Neural progenitor cell (in vitro differentiated cells): ENCODE data around the gene RPTOR. TPM values are rescaled to one million over a fixed set of nuclear protein-coding genes. Genes with fewer than 3 reads are reported as not detected.

ENCODE experiments used
- DNase-seq: peaks from one replicate; pipeline ENCODE4 v3.0.0-alpha.2; 2016; ENCODE audit warnings: low spot score
- H2AFZ ChIP-seq: fragments of 200-600 bp; sonication (generic); replicated peaks from 2 replicates; pipeline ENCODE4 v1.6.1; 2016; ENCODE audit warnings: antibody characterized with exemption
- H3F3A ChIP-seq: fragments of 200-600 bp; sonication (generic); 2 replicates; pipeline ENCODE4 v1.6.1; 2016; ENCODE audit warnings: antibody characterized with exemption, low read depth
- H3K27ac ChIP-seq: fragments of 200-600 bp; sonication (generic); 2 replicates; pipeline ENCODE4 v1.5.1; 2016; ENCODE audit warnings: mild to moderate bottlenecking
- H3K27me3 ChIP-seq: fragments of 200-600 bp; sonication (generic); 2 replicates; pipeline ENCODE4 v1.6.1; 2016; ENCODE audit warnings: mild to moderate bottlenecking, moderate library complexity
- H3K36me3 ChIP-seq: fragments of 200-600 bp; sonication (generic); 2 replicates; pipeline ENCODE4 v1.5.1; 2016
- H3K4me1 ChIP-seq: fragments of 200-600 bp; sonication (generic); 2 replicates; pipeline ENCODE4 v1.6.1; 2016; ENCODE audit warnings: mixed run types
- H3K4me2 ChIP-seq: fragments of 200-600 bp; sonication (generic); 2 replicates; pipeline ENCODE4 v1.6.1; 2016
- H3K4me3 ChIP-seq: fragments of 200-600 bp; sonication (generic); 2 replicates; pipeline ENCODE4 v1.5.1; 2016
- H3K79me2 ChIP-seq: fragments of 200-600 bp; sonication (generic); 2 replicates; pipeline ENCODE4 v1.6.1; 2016; ENCODE audit warnings: low read depth
- H3K9ac ChIP-seq: fragments of 200-600 bp; sonication (generic); 2 replicates; pipeline ENCODE4 v1.6.1; 2016
- H3K9me3 ChIP-seq: fragments of 200-600 bp; sonication (generic); 2 replicates; pipeline ENCODE4 v1.5.1; 2016; ENCODE audit warnings: low read depth
- H4K20me1 ChIP-seq: fragments of 200-600 bp; sonication (generic); 2 replicates; pipeline ENCODE4 v1.6.1; 2016; ENCODE audit warnings: low read depth
- H3K27ac Mint-ChIP-seq: 3 replicates; pipeline ENCODE4 v1.8.0; 2021; ENCODE audit warnings: mixed read lengths
- H3K27me3 Mint-ChIP-seq: 2 replicates; pipeline ENCODE4 v1.8.0; 2022; ENCODE audit warnings: low read depth, mild to moderate bottlenecking, inconsistent platforms, moderate library complexity, mixed read lengths; ENCODE audit not compliant: insufficient read depth
- H3K36me3 Mint-ChIP-seq: 3 replicates; pipeline ENCODE4 v1.8.0; 2021; ENCODE audit warnings: mixed read lengths
- H3K4me1 Mint-ChIP-seq: 3 replicates; pipeline ENCODE4 v1.8.0; 2021; ENCODE audit warnings: mixed read lengths
- H3K4me3 Mint-ChIP-seq: 3 replicates; pipeline ENCODE4 v1.8.0; 2021; ENCODE audit warnings: mild to moderate bottlenecking, moderate library complexity, mixed read lengths
- H3K9me3 Mint-ChIP-seq: 3 replicates; pipeline ENCODE4 v1.8.0; 2020; ENCODE audit warnings: mixed read lengths
- EZH2 ChIP-seq: fragments of 200-600 bp; sonication (generic); IDR thresholded peaks from 2 replicates; pipeline ENCODE4 v1.6.1; 2017; ENCODE audit warnings: antibody characterized with exemption, mild to moderate bottlenecking, moderate library complexity
- EZH2phosphoT487 ChIP-seq: fragments of 200-600 bp; sonication (generic); IDR thresholded peaks from 2 replicates; pipeline ENCODE4 v1.6.1; 2017; ENCODE audit warnings: antibody characterized with exemption
- total RNA-seq: library from RNA; depleted of rRNA; stranded (reverse); fragments of >200 nt; gene quantifications from 2 replicates; pipeline ENCODE4 v1.2.3, GENCODE V29; 2015; ENCODE audit warnings: low replicate concordance
- TF ChIP-seq, protein P1 (sequence below): fragments of 200-600 bp; sonication (generic); IDR thresholded peaks from 2 replicates; pipeline ENCODE4 v1.5.1; 2017; ENCODE audit warnings: antibody characterized with exemption, mild to moderate bottlenecking

The RPTOR gene
- total RNA-seq, 1 donor from 2014 or later, result 7.4 TPM

DNA sequence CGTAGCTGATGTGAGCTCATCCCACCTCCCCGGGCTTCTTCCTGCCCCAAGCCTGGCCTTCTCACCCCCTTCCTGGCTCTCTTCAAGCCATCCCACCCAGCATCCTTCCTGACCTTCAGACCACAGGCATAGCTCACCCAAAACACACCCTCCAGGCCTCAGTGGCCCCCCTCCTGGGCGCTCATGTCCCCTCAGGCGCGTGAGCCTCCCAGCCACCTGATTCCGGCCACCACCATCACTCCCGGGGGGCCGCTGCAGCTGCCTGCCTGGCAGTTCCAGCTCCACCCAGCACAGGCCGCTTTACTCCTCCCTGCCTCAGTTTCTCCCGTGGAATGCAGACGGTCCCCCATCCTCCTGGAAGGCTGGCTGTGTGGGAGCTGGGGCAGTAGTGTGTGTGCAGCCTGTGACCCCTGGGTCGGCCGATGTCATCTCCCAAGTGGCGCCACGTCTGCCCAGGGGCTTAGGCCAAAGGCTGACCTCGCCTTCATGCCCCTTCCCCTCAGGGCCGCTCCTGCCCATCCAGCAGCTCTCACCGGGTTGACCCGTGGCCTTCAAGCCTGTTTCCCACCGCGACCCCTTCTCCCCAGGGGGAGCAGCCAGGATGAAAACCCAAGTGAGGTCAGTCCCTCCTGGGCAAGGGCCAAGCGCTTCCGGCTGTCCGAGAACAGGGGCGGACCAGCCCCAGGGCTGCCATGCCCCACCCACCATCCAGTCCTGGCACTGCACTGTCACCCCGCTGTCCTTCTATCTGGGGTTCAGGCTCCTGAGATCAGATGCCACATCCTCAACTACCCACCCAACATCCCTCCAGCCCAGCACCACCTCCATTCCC lies 435.1 kb downstream of the RPTOR start:
- H4K20me1 ChIP-seq, result no peaks in the 10 kb centered on the region
- peaks cover 12% of the 10 kb centered on the region for H3K4me1 Mint-ChIP-seq
- H3F3A ChIP-seq, result no peaks in the 10 kb centered on the region
- no peak for DNase-seq
- H3K27ac ChIP-seq, result no peak overlapping the region
- no peak overlapping the region for H3K4me2 ChIP-seq
- no peaks in the 10 kb centered on the region for H3K4me1 ChIP-seq
- H3K27ac Mint-ChIP-seq, result peak overlapping the region; percentile 63
- no peaks in the 10 kb centered on the region for H3K9me3 Mint-ChIP-seq
- TF ChIP-seq EZH2 (no peak), EZH2phosphoT487 (no peak)
- TF ChIP-seq, protein P1, sequence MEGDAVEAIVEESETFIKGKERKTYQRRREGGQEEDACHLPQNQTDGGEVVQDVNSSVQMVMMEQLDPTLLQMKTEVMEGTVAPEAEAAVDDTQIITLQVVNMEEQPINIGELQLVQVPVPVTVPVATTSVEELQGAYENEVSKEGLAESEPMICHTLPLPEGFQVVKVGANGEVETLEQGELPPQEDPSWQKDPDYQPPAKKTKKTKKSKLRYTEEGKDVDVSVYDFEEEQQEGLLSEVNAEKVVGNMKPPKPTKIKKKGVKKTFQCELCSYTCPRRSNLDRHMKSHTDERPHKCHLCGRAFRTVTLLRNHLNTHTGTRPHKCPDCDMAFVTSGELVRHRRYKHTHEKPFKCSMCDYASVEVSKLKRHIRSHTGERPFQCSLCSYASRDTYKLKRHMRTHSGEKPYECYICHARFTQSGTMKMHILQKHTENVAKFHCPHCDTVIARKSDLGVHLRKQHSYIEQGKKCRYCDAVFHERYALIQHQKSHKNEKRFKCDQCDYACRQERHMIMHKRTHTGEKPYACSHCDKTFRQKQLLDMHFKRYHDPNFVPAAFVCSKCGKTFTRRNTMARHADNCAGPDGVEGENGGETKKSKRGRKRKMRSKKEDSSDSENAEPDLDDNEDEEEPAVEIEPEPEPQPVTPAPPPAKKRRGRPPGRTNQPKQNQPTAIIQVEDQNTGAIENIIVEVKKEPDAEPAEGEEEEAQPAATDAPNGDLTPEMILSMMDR, result no peak
- H3K36me3 ChIP-seq, result no peaks in the 10 kb centered on the region
- peak overlapping the region; percentile 69 for H3K4me3 Mint-ChIP-seq
- peaks cover 19% of the 10 kb centered on the region for H3K27me3 Mint-ChIP-seq
- no peak overlapping the region for H3K4me3 ChIP-seq
- no peaks in the 10 kb centered on the region for H3K79me2 ChIP-seq
- peaks cover 23% of the 10 kb centered on the region for H3K27me3 ChIP-seq
- no peak overlapping the region for H3K9ac ChIP-seq
- H2AFZ ChIP-seq, result no peak overlapping the region
- no peaks in the 10 kb centered on the region for H3K36me3 Mint-ChIP-seq
- H3K9me3 ChIP-seq, result no peaks in the 10 kb centered on the region

DNA sequence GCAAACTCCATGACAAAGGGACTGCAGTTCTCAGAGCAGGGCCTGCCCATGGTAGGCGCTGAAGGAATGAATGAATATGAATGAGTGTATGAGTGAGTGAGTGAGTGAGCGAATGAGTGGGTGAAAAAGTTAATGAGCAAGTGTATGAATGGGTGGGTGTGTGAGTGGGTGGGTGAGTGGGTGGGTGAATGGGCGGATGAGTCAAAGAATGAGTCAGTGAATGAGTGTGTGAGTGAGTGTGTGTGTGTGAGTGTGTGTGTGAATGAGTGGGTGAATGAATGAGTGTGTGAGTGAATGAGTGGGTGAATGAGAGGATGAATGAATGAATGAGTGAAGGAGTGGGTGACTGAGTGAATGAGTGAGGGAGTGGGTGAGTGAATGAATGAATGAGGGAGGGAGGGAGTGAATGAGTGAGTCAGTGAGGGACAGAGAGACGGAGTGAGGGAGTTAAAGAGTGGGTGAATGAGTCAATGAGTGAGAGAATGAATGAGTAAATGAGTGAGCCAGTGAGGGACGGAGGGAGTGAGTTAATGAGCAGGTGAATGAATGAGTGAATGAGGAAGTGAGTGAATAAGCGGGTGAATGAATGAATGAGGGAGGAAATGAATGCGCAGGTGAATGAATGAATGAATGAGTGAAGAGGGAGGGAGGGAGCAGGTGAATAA lies 435.9 kb downstream of the RPTOR start:
- no peaks in the 10 kb centered on the region for H3K4me1 ChIP-seq
- H3K9me3 ChIP-seq, result no peaks in the 10 kb centered on the region
- H3K79me2 ChIP-seq, result no peaks in the 10 kb centered on the region
- H4K20me1 ChIP-seq, result no peaks in the 10 kb centered on the region
- no peaks in the 10 kb centered on the region for H3F3A ChIP-seq
- H3K36me3 ChIP-seq, result no peaks in the 10 kb centered on the region
- H3K4me1 Mint-ChIP-seq, result peaks cover 14% of the 10 kb centered on the region
- H3K4me3 ChIP-seq, result peak overlapping the region; percentile 52
- peaks cover 23% of the 10 kb centered on the region for H3K27me3 ChIP-seq
- no peak overlapping the region for H3K9ac ChIP-seq
- H3K27ac ChIP-seq, result no peak overlapping the region
- peak overlapping the region; percentile 98 for H2AFZ ChIP-seq
- peak overlapping the region; percentile 69 for H3K4me3 Mint-ChIP-seq
- peaks cover 22% of the 10 kb centered on the region for H3K27me3 Mint-ChIP-seq
- no peaks in the 10 kb centered on the region for H3K9me3 Mint-ChIP-seq
- no peak for TF ChIP-seq EZH2
- TF ChIP-seq, protein P1, result no peak
- TF ChIP-seq EZH2phosphoT487, result no peak
- H3K27ac Mint-ChIP-seq, result peak overlapping the region; percentile 3
- H3K4me2 ChIP-seq, result peak overlapping the region; percentile 87
- no peaks in the 10 kb centered on the region for H3K36me3 Mint-ChIP-seq
- no peak for DNase-seq

DNA sequence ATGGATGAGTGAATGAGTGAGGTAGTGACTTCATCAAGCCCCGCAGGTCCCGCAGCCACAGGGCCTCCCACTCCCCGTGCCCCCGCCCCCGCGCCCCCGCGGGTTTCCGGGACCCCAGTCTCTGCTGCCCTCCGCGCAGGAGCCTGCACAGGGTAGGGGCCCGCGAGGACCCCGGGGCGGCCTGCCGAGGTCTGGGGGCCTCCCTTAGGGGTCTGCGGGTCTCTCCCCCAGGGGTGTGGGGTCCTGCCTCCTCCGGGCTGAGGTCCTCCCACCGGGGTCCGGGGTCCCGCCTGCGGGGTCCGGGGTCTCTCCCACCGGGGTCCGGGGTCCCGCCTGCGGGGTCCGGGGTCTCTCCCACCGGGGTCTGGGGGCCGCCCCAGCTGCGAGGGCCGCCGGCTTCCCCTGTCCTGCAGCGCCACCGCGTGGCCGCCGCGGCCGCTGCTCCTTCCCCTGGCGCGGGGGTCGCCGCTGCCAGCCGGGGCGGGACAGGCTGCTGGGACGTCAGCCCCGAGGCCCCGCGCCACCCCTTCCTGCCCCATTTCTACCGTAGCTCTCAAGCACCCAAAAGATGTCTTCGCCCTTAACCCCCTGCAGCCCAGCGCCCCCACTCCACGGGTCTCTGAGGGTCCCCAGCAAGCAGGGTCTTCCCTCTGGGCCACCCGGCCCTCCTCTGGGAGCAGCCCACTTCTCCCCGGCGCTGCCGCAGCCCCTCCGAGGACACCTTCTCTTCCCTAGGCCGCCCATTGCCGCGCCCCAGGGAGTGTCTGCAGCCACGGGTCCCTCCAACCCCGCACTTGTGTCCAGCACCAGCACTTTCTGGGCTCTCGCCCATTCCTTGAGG lies 436.6 kb downstream of the RPTOR start:
- TF ChIP-seq EZH2, result no peak
- TF ChIP-seq, protein P1, result peak; percentile 95
- Histone ChIP-seq H3K9ac (no peak overlapping the region), H4K20me1 (no peaks in the 10 kb centered on the region), H3K36me3 (no peaks in the 10 kb centered on the region), H3K4me3 (peak overlapping the region; percentile 52), H3K9me3 (no peaks in the 10 kb centered on the region), H3K27me3 (peaks cover 23% of the 10 kb centered on the region), H3K4me1 (no peaks in the 10 kb centered on the region), H3K79me2 (no peaks in the 10 kb centered on the region), H3K4me2 (peak overlapping the region; percentile 87), H2AFZ (peak overlapping the region; percentile 98), H3F3A (no peaks in the 10 kb centered on the region), H3K27ac (no peak overlapping the region)
- H3K4me1 Mint-ChIP-seq, result peaks cover 14% of the 10 kb centered on the region
- H3K9me3 Mint-ChIP-seq, result no peaks in the 10 kb centered on the region
- H3K27me3 Mint-ChIP-seq, result peaks cover 22% of the 10 kb centered on the region
- peak; percentile 83 for DNase-seq
- H3K27ac Mint-ChIP-seq, result no peak overlapping the region
- peak overlapping the region; percentile 69 for H3K4me3 Mint-ChIP-seq
- no peaks in the 10 kb centered on the region for H3K36me3 Mint-ChIP-seq
